Measurements from ENCODE around the gene ACAP3. TPM values are rescaled to one million over a fixed set of nuclear protein-coding genes. Genes with fewer than 3 reads are reported as not detected.

Gene ACAP3
- total and polyA plus RNA-seq, 2 of the 4 experiments (the other 2 are of a cell fraction): 13.3 to 58.2 TPM

- Histone ChIP-seq H2BK15ac (ENCODE audit: low read depth, low read length) (no peak overlapping the region), H3K27ac (ENCODE audit: insufficient read depth, low read length) (no peak overlapping the region), H3K23ac (ENCODE audit: low read depth, low read length) (no peak overlapping the region), H4K91ac (ENCODE audit: insufficient read depth, low read depth, low read length) (no peak overlapping the region), H3K4ac (ENCODE audit: low read depth, low read length) (no peak overlapping the region), H3K9me3 (ENCODE audit: control insufficient read depth, insufficient read depth, low read length) (no peaks in the 10 kb centered on the region), H3K4me1 (ENCODE audit: control insufficient read depth, insufficient read depth, low read length) (no peaks in the 10 kb centered on the region), H3K4me3 (ENCODE audit: insufficient read depth, low read depth, low read length) (no peak overlapping the region), H3K18ac (ENCODE audit: low read depth, low read length) (no peak overlapping the region), H4K20me1 (ENCODE audit: insufficient read depth, low read length) (peaks cover 34% of the 10 kb centered on the region), H2AK9ac (replicated peaks; ENCODE audit: low read depth, low read length, poor library complexity) (no peak overlapping the region), H3K9ac (ENCODE audit: low read depth, low read length) (no peak overlapping the region), H3K9me1 (ENCODE audit: insufficient read depth, low read length) (no peaks in the 10 kb centered on the region), H2AK5ac (ENCODE audit: low read depth, low read length) (no peak overlapping the region), H4K5ac (ENCODE audit: low read depth, low read length) (no peak overlapping the region), H4K8ac (ENCODE audit: low read depth in 2 of 2, low read length in 2 of 2) (no peak overlapping the region), H2BK5ac (ENCODE audit: low read depth, low read length, poor library complexity, severe bottlenecking) (no peak overlapping the region), H3K36me3 (ENCODE audit: control insufficient read depth, insufficient read depth, low read length) (peaks cover 43% of the 10 kb centered on the region), H2AFZ (replicated peaks; ENCODE audit: low read length, poor library complexity) (no peak overlapping the region), H2BK20ac (ENCODE audit: low read depth, low read length) (no peak overlapping the region), H3K14ac (replicated peaks; ENCODE audit: low read depth, low read length) (no peak overlapping the region), H3K56ac (ENCODE audit: extremely low read depth, insufficient read depth, low read length) (no peak overlapping the region), H3K27me3 (ENCODE audit: control insufficient read depth, insufficient read depth, low read length) (no peaks in the 10 kb centered on the region), H3K79me1 (ENCODE audit: low read depth in 1 of 2, low read length in 2 of 2) (peaks cover 0 to 3% of the 10 kb centered on the region in 2 experiments; a peak in 1 of 4 replicates), H3K4me2 (ENCODE audit: low read depth, low read length) (no peak overlapping the region), H2BK120ac (ENCODE audit: low read depth, low read length) (no peak overlapping the region)
- TF ChIP-seq BHLHE40 (IDR thresholded peaks at IDR 0.05; ENCODE audit: low read depth, low read length) (no peak), USF2 (IDR thresholded peaks at IDR 0.05; ENCODE audit: low read depth, low read length) (no peak), SMC3 (IDR thresholded peaks at IDR 0.05; ENCODE audit: low read depth, low read length) (no peak)
- ATAC-seq (ENCODE audit: low read depth) (no peak), DNase-seq (no peak)
- 97% methylated on average over 27 of the region's 62 CpGs; no CpG with 5 or more reads in 1 of the 2 experiments for whole genome bisulfite sequencing, 2 experiments (ENCODE audit: extremely low coverage in 2 of 2, insufficient read length in 1 of 2)
- dilution Hi-C loops (cut with HindIII; ENCODE audit: low sequenced_read_pairs, unreplicated experiment): no loop called here
- intact Hi-C loops (cut with micrococcal nuclease): no loop called here
- POLR2A ChIA-PET (ENCODE audit: unreplicated experiment): no interaction called here
- BruUV-seq (replicated peaks): no TSS peak
- CTCF ChIA-PET: no interaction called here
- in situ Hi-C loops (cut with MboI; ENCODE audit: low sequenced_read_pairs): no loop called here
Measured at GRCh38 chr1:1296070-1297061, 11.4 kb downstream of the ACAP3 start.
